HG03342 (cell line): ENCODE results near the gene CDH18.

ENCODE experiments used
- ATAC-seq: cut with Tn5 transposase; IDR thresholded peaks from one replicate; pipeline ENCODE4 v1.9.1; 2021; ENCODE audit warnings: mild to moderate bottlenecking, moderate library complexity; ENCODE audit not compliant: unreplicated experiment

The CDH18 gene

GRCh38 chr5:19987612-19988361, at the start of gene CDH18:
Gene CDH18 (minus strand): TSS chr5:19988200. CDS start chr5:19838986, 149,214 bp downstream.
- ATAC-seq, result peak; percentile 53

GRCh38 chr5:20034717-20035116, 46.7 kb upstream of the CDH18 start:
- ATAC-seq, result no peak

- no peak for ATAC-seq
Measured at GRCh38 chr5:20033881-20034280, 45.9 kb upstream of the CDH18 start.

GRCh38 chr5:20032896-20033295, 44.9 kb upstream of the CDH18 start:
- ATAC-seq, result no peak

- no peak for ATAC-seq
Measured at GRCh38 chr5:20030125-20030524, 42.1 kb upstream of the CDH18 start.

GRCh38 chr5:20029266-20029665, 41.3 kb upstream of the CDH18 start:
- no peak for ATAC-seq

GRCh38 chr5:20028506-20028905, 40.5 kb upstream of the CDH18 start:
- no peak for ATAC-seq

GRCh38 chr5:20023686-20024180, 35.7 kb upstream of the CDH18 start:
- no peak for ATAC-seq

GRCh38 chr5:20020247-20020646, 32.2 kb upstream of the CDH18 start:
- no peak for ATAC-seq

- ATAC-seq, result no peak
Measured at GRCh38 chr5:20017021-20017420, 29.0 kb upstream of the CDH18 start.

GRCh38 chr5:20000416-20000815, 12.4 kb upstream of the CDH18 start:
- ATAC-seq, result no peak

- no peak for ATAC-seq
Measured at GRCh38 chr5:19988457-19988856, 457 bp upstream of the CDH18 start.

GRCh38 chr5:19986806-19987205, 1.2 kb downstream of the CDH18 start:
- no peak for ATAC-seq

GRCh38 chr5:19986031-19986619, 1.9 kb downstream of the CDH18 start:
- ATAC-seq, result no peak

- ATAC-seq, result no peak
Measured at GRCh38 chr5:19978476-19978875, 9.5 kb downstream of the CDH18 start.

GRCh38 chr5:19977099-19977498, 10.9 kb downstream of the CDH18 start:
- no peak for ATAC-seq

- ATAC-seq, result no peak
Measured at GRCh38 chr5:19975795-19976194, 12.2 kb downstream of the CDH18 start.

GRCh38 chr5:19960451-19960850, 27.5 kb downstream of the CDH18 start:
- no peak for ATAC-seq

- no peak for ATAC-seq
Measured at GRCh38 chr5:19959830-19960384, 28.1 kb downstream of the CDH18 start.

GRCh38 chr5:19950897-19951296, 37.1 kb downstream of the CDH18 start:
- ATAC-seq, result no peak

- no peak for ATAC-seq
Measured at GRCh38 chr5:19940192-19940591, 47.8 kb downstream of the CDH18 start.

GRCh38 chr5:19930451-19930850, 57.5 kb downstream of the CDH18 start:
- no peak for ATAC-seq
